PFSK-1 (cell line): ENCODE results near the gene RALGPS1.

ENCODE experiments used
- FOXP2 ChIP-seq: optimal IDR thresholded peaks from 2 replicates; pipeline ENCODE3; 2011; ENCODE audit warnings: borderline replicate concordance, control low read depth, inconsistent platforms; ENCODE audit not compliant: insufficient read depth; ENCODE audit errors: extremely low read length, extremely low read depth
- POLR2AphosphoS5 ChIP-seq: IDR thresholded peaks from 2 replicates; pipeline ENCODE4 v1.6.1; 2012; ENCODE audit warnings: low read depth, mild to moderate bottlenecking, control low read depth, low read length, moderate library complexity
- SIN3A ChIP-seq: IDR thresholded peaks from 2 replicates; pipeline ENCODE4 v1.6.1; 2012; ENCODE audit warnings: mild to moderate bottlenecking, low read length, moderate library complexity, borderline replicate concordance; ENCODE audit not compliant: insufficient read depth
- TAF1 ChIP-seq: IDR thresholded peaks from 2 replicates; pipeline ENCODE4 v1.6.1; 2012; ENCODE audit warnings: low read length, control low read depth, borderline replicate concordance; ENCODE audit not compliant: insufficient read depth
- TF ChIP-seq, protein P1 (sequence below), 2 experiments: IDR thresholded peaks; 2 replicates each; pipeline versions ENCODE4 v1.6.1 to v1.8.0; 2011 to 2012; ENCODE audit warnings: low read depth in 2 of 2, low read length in 2 of 2, control low read depth in 1 of 2, inconsistent platforms in 1 of 2, mild to moderate bottlenecking in 1 of 2, moderate library complexity in 1 of 2; ENCODE audit not compliant: insufficient read depth in 1 of 2

The RALGPS1 gene

DNA sequence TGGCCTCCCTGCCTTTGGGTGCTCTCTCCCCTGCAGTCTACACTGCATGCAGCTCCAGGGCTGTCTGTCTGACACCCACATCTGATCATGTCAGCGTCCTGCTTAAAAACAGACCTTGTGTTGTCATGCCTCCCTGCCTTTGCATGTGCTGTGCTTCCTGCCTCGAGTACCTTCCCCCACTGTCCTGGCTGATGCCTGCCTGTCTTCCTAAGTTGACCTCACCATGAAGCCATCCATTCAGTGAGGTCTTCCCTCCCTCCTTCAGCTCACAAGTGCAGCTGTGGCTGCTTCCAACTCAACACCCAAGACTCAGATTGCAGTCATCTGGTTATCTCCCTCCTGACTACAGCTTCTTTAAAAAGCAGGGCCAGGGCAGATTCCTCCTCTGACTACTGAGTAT is 202.4 kb downstream of the RALGPS1 start:
- TF ChIP-seq TAF1, result no peak
- TF ChIP-seq, protein P1, sequence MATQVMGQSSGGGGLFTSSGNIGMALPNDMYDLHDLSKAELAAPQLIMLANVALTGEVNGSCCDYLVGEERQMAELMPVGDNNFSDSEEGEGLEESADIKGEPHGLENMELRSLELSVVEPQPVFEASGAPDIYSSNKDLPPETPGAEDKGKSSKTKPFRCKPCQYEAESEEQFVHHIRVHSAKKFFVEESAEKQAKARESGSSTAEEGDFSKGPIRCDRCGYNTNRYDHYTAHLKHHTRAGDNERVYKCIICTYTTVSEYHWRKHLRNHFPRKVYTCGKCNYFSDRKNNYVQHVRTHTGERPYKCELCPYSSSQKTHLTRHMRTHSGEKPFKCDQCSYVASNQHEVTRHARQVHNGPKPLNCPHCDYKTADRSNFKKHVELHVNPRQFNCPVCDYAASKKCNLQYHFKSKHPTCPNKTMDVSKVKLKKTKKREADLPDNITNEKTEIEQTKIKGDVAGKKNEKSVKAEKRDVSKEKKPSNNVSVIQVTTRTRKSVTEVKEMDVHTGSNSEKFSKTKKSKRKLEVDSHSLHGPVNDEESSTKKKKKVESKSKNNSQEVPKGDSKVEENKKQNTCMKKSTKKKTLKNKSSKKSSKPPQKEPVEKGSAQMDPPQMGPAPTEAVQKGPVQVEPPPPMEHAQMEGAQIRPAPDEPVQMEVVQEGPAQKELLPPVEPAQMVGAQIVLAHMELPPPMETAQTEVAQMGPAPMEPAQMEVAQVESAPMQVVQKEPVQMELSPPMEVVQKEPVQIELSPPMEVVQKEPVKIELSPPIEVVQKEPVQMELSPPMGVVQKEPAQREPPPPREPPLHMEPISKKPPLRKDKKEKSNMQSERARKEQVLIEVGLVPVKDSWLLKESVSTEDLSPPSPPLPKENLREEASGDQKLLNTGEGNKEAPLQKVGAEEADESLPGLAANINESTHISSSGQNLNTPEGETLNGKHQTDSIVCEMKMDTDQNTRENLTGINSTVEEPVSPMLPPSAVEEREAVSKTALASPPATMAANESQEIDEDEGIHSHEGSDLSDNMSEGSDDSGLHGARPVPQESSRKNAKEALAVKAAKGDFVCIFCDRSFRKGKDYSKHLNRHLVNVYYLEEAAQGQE (IDR thresholded peaks at IDR 0.05; ENCODE audit: insufficient read depth in 1 of 2, low read depth in 2 of 2, low read length in 2 of 2), result no peak
- no peak for TF ChIP-seq POLR2AphosphoS5
- no peak for TF ChIP-seq FOXP2
- no peak for TF ChIP-seq SIN3A

- no peak for TF ChIP-seq FOXP2
- TF ChIP-seq TAF1, result no peak
These were observed 203.2 kb downstream of the RALGPS1 start for GRCh38 chr9:127117801-127118200.

GRCh38 chr9:127118597-127119319 is 204.2 kb downstream of the RALGPS1 start:
- TF ChIP-seq SIN3A (no peak), FOXP2 (no peak), POLR2AphosphoS5 (no peak), TAF1 (no peak)
- TF ChIP-seq, protein P1 (IDR thresholded peaks at IDR 0.05; ENCODE audit: insufficient read depth in 1 of 2, low read depth in 2 of 2, low read length in 2 of 2), result no peak

DNA sequence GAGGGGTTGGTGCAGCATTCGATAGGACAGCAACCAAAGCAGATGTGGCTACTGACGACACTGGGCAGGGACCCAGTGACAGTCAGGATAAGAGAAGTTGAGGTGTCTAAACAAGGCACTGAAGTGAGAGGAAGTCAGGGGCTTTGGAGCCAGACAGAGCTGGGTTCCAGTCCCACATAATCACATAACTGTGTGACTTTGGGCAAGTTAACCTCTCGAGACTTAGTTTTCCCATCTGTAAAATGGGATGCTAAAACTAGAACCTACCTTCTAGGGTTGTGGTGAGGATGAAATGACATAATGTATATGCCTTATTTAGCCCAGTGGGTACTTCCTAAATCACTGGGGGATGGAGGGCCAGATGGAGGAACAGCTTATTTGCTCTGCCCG is 204.7 kb downstream of the RALGPS1 start:
- no peak for TF ChIP-seq SIN3A
- TF ChIP-seq POLR2AphosphoS5, result no peak
- no peak for TF ChIP-seq TAF1
- TF ChIP-seq, protein P1 (IDR thresholded peaks at IDR 0.05; ENCODE audit: insufficient read depth in 1 of 2, low read depth in 2 of 2, low read length in 2 of 2), result no peak
- no peak for TF ChIP-seq FOXP2

- TF ChIP-seq FOXP2 (no peak), TAF1 (no peak), SIN3A (no peak), POLR2AphosphoS5 (no peak)
- TF ChIP-seq, protein P1 (IDR thresholded peaks at IDR 0.05; ENCODE audit: insufficient read depth in 1 of 2, low read depth in 2 of 2, low read length in 2 of 2), result no peak
These were observed 207.1 kb downstream of the RALGPS1 start for GRCh38 chr9:127121628-127122175.
